ENCODE results near the gene CHPF2.

Gene CHPF2

DNA sequence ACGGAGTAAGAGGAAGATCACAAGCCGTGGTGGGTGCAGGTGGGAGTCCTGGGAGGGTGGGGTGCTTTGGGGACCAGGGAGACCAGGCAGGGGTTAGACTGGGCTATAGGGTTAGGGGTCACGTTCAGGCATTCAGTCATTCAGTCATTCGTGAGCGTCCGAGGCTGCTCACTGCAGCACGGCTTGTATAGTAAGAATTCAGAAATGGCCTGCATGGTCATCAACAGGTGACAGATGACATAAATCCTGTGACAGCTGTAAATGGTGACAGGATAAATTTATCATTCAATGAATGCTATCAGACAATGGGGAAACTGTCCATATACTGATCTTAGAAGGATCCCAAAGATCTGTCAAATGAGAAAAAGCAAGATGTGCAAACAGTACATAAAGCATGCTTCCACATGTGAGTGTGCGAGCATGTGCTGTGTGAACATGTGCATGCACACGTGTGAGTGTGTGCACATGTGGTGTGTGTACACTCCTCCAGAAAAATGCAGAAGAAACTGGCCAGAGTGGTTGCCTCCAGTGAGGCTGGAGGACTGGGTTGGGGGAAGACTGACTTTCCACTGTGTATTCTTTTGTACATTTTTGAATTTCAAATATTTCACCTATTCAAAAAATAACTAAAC, 48.2 kb downstream of the CHPF2 start:
- no peak for DNase-seq (ENCODE audit: low read depth)
- TF ChIP-seq, protein P1, sequence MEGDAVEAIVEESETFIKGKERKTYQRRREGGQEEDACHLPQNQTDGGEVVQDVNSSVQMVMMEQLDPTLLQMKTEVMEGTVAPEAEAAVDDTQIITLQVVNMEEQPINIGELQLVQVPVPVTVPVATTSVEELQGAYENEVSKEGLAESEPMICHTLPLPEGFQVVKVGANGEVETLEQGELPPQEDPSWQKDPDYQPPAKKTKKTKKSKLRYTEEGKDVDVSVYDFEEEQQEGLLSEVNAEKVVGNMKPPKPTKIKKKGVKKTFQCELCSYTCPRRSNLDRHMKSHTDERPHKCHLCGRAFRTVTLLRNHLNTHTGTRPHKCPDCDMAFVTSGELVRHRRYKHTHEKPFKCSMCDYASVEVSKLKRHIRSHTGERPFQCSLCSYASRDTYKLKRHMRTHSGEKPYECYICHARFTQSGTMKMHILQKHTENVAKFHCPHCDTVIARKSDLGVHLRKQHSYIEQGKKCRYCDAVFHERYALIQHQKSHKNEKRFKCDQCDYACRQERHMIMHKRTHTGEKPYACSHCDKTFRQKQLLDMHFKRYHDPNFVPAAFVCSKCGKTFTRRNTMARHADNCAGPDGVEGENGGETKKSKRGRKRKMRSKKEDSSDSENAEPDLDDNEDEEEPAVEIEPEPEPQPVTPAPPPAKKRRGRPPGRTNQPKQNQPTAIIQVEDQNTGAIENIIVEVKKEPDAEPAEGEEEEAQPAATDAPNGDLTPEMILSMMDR (conservative IDR thresholded peaks at IDR 0.05; ENCODE audit: low read depth, low read length) = no peak
- H3K4me3 ChIP-seq (ENCODE audit: low read length) = no peak overlapping the region

DNA sequence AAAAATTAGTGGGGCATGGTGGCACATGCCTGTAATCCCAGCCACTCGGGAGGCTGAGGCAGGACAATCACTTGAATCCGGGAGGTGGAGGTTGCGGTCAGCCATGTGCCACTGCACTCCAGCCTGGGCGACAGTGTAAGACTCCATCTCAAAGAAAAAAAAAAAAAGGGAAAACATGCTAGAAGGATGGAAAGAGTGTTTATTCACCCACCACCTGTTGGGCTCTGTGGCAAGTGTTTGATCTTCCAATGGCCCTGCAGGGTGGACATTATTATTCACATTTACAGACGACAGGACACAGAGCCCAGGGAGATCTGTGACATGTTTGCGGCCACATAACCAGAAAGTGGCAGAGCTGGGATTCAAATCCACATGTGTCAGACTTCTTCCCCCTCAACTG, 49.4 kb downstream of the CHPF2 start:
- TF ChIP-seq, protein P1 (conservative IDR thresholded peaks at IDR 0.05; ENCODE audit: low read depth, low read length) = no peak
- DNase-seq (ENCODE audit: low read depth) = no peak
- no peak overlapping the region for H3K4me3 ChIP-seq (ENCODE audit: low read length)

DNA sequence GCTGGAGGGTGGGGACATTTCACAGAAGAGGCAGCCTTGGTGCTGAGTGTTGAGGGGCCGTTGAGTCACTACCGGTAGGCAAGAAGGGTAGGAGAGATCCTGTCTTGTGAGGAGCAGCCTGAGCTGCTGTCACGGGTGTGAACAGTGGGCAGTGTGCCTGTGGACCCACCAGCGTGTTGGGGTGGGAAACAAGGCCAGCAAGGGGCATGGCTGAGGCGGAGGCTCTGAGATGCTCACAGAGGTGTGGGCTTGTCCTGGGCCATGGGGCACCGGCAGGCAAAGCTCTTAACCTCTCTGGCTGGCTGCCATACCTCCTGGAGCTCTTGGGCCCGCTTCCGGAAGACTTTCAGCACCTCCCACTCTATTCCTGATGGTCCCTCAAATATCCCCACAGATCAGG, 49.8 kb downstream of the CHPF2 start:
- H3K4me3 ChIP-seq (ENCODE audit: low read length) = no peak overlapping the region
- TF ChIP-seq, protein P1 (conservative IDR thresholded peaks at IDR 0.05; ENCODE audit: low read depth, low read length) = no peak
- no peak for DNase-seq (ENCODE audit: low read depth)

DNA sequence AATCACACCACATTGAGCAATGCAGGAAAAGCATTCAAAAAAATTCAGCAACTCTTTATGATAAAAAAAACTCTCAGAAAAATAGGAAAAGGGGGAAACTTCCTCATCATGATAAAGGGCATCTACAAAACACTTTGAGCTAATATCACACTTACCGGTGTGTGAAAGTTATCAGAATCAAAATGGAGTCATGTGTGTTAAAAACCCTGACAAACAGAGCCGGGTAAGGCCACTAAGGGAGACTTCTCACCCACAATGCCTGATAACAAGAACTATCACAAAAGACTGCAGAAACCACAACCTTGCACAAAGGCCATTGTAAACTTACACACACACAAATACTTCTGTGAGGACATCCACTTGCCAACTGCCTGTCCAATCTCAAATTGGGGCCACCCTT, 51.0 kb downstream of the CHPF2 start:
- no peak overlapping the region for H3K4me3 ChIP-seq (ENCODE audit: low read length)
- TF ChIP-seq, protein P1 (conservative IDR thresholded peaks at IDR 0.05; ENCODE audit: low read depth, low read length) = no peak
- DNase-seq (ENCODE audit: low read depth) = no peak

DNA sequence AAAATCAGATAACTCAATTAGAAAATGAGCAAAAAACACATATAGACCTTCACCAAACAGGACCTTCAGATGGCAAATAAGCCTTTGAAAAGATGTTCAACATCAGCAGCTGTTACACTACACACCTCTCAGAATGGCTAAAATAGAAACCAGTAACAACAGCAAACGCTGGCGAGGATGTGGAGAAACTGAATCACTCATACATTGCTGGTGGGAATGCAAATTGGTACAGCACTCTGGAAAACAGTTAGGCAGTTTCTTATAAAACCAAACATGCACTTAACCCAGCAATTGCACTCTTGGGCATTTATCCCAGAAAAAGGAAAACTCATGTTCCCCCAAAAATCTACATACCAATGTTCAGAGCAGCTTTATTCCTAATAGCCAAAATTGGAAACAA, 53.9 kb downstream of the CHPF2 start:
- no peak overlapping the region for H3K4me3 ChIP-seq (ENCODE audit: low read length)
- TF ChIP-seq, protein P1 (conservative IDR thresholded peaks at IDR 0.05; ENCODE audit: low read depth, low read length) = no peak
- DNase-seq (ENCODE audit: low read depth) = no peak

All from retinal pigment epithelial cell (primary cell).